SK-N-MC (cell line): Measurements from ENCODE around the gene COQ9.

Source experiments
- EZH2 ChIP-seq: fragments of 200-600 bp; sonication (generic); IDR thresholded peaks from one replicate; pipeline ENCODE4 v1.6.1; 2017; ENCODE audit warnings: antibody characterized with exemption
- FOXP2 ChIP-seq: optimal IDR thresholded peaks from 2 replicates; pipeline ENCODE3; 2011; ENCODE audit warnings: mild to moderate bottlenecking, moderate library complexity; ENCODE audit not compliant: insufficient read depth; ENCODE audit errors: extremely low read length, control extremely low read depth
- POLR2AphosphoS5 ChIP-seq: IDR thresholded peaks from 2 replicates; pipeline ENCODE4 v1.6.1; 2012; ENCODE audit warnings: mild to moderate bottlenecking, low read depth, low read length, borderline replicate concordance

DNA sequence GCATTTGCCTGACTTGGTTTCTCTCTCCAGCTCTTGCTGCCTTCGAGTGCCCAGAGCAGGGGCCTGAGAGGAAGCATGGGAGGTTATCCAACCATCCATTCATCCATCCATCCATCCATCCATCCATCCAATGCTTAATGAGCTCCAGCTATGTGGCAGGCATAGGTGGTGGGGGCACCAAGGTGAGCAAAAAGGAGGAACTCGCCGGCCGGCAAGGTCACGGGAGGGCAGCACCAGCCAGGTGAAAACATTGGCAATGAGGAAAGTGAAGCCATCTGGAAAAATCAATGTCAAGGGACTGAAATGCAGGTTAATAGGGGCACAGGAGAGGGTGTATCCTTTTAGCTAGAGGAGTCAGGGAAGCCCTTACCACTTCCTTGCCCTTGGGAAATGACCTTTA is 57.2 kb downstream of the COQ9 start:
- TF ChIP-seq EZH2: no peak
- no peak for TF ChIP-seq POLR2AphosphoS5
- TF ChIP-seq FOXP2: no peak
